GM12873 (cell line): ENCODE measurements around the gene GPR55.

Experiments
- CTCF ChIP-seq: IDR thresholded peaks from 2 replicates; pipeline ENCODE4 v1.5.1; 2012; ENCODE audit warnings: low read depth, mild to moderate bottlenecking, moderate library complexity, low read length, control low read depth; ENCODE audit not compliant: insufficient read depth; ENCODE audit errors: missing control alignments

GPR55 gene

GRCh38 chr2:230955163-230955737 is 30.2 kb upstream of the GPR55 start:
- TF ChIP-seq CTCF = no peak

- no peak for TF ChIP-seq CTCF
These were observed 29.7 kb upstream of the GPR55 start for GRCh38 chr2:230954746-230955145.

GRCh38 chr2:230953845-230954244 is 28.8 kb upstream of the GPR55 start:
- no peak for TF ChIP-seq CTCF

GRCh38 chr2:230952226-230952956 is 27.3 kb upstream of the GPR55 start:
- TF ChIP-seq CTCF = no peak

- TF ChIP-seq CTCF = no peak
These were observed 26.4 kb upstream of the GPR55 start for GRCh38 chr2:230951396-230951795.

- TF ChIP-seq CTCF = no peak
These were observed 25.9 kb upstream of the GPR55 start for GRCh38 chr2:230950874-230951339.

- no peak for TF ChIP-seq CTCF
These were observed 25.2 kb upstream of the GPR55 start for GRCh38 chr2:230949966-230950873.
